Measurements from ENCODE around the gene CDK5RAP1.
A peak's percentile ranks its signal among the peaks of the same experiment; 100 is the strongest.

Gene CDK5RAP1

DNA sequence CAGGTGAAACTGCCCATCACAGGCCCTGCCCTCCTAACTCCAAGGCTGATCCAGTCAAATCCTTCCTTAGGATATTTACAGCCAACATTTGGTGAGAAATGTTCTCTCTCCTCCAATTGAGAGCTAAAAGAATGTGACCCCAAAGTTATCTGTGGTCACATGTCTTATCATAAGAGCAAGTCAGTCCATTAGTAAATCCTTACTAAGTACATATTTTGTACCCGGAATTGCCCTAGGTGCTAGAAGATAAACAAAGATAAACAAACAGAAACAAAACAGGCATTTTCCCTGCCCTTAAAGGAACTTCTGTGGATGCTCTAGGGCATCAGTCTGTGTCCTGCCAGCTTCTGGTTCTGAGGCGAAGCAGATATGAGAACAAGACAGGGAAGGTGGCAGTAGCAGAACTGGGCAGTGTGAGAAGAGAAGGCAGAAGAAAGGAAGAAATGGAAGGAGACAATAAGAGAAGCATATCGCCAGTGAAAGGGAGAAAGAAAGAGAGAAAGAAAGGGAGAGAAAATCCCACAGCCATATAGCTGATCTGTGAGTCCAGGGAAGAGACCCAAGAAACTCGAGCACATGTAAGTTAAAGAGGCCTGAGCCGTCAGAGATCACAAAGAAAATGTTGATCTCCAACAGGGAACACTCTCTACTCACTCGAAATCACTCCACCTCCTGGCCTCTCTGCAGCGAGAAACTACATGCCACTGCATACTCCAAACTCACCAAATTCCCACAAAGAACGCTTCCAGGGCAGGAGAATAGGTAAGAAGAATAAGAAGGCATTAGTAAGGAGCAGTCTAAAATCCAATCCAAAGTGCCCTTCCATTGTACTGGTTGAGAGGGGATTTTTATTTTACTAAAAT is 41.7 kb downstream of the CDK5RAP1 start:
- Histone ChIP-seq H3K36me3 (peaks cover 94% of the 10 kb centered on the region), H3K4me1 (0 out of 2 replicates have a peak, but pooled peaks cover 6% of the 10 kb centered on the region), H3K4me3 (no peak overlapping the region), H4K20me1 (no peaks in the 10 kb centered on the region), H3K9ac (no peak overlapping the region), H3K4me2 (no peak overlapping the region), H3K9me3 (no peaks in the 10 kb centered on the region), H3K27me3 (no peaks in the 10 kb centered on the region), H3K27ac (no peak overlapping the region)
- TF ChIP-seq Cebpa-rat (IDR thresholded peaks at IDR 0.05): no peak

DNA sequence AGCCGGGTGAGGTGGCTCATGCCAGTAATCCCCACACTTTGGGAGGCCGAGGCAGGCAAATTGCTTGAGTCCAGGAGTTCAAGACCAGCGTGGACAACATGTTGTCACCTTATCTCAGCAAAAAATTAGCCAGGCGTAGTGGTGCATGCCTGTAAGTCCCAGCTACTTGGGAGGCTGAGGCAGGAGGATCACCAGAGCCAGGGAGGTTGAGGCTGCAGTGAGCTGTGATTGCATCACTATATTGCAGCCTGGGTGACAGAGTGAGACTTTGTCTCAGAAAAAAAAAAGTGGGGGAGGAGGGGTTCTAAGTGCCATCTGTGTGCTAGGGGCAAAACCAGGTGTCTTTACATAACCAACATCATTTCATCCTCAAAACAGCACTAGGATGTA is 48.3 kb downstream of the CDK5RAP1 start:
- peaks cover 71% of the 10 kb centered on the region for H3K36me3 ChIP-seq
- no peaks in the 10 kb centered on the region for H4K20me1 ChIP-seq
- H3K4me3 ChIP-seq: no peak overlapping the region
- H3K27ac ChIP-seq: no peak overlapping the region
- no peaks in the 10 kb centered on the region for H3K9me3 ChIP-seq
- H3K4me1 ChIP-seq: peaks cover 15% of the 10 kb centered on the region; the same call in 1 of the 2 replicates
- H3K27me3 ChIP-seq: no peaks in the 10 kb centered on the region
- no peak overlapping the region for H3K4me2 ChIP-seq
- 0 out of 2 replicates have a peak, but pooled peaks have one; percentile 10 for TF ChIP-seq Cebpa-rat (IDR thresholded peaks at IDR 0.05)
- H3K9ac ChIP-seq: no peak overlapping the region

DNA sequence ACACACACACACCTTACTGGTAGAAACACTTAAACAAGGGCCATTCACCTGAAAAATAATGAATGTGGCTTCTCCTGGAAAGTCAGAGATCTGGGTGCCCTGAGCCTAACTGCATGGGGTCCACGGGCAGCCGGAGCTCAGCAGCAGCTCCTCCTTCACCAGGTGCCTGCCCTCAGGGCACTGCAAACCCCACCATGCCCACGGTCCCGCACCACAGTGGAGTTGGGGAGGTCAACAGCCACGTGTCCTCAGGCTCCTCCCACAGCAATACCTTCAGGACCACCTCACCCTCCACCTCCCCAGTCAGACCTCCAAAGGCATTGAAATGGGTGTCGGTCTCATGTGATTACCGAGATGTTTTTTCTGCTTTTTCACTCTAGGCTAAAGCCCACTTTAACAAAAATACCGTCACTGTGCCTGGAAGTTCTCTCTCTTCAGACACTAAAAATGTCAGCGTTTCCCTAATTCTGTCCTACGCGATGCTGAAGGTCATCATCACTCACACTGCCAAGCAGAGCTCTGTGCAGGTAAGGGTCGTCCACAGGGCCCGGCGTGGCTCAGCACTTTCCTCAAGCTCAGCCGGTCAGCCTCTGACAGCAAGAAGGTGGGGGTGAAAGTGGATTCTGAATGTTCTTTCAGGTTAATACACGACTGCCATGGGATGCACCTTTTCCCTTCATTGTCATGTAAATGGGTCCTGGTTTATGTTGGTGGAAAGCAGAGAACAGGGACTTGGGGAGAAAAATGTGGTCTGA is 48.9 kb downstream of the CDK5RAP1 start:
- no peak for TF ChIP-seq Cebpa-rat (IDR thresholded peaks at IDR 0.05)
- Histone ChIP-seq H3K9ac (no peak overlapping the region), H3K4me1 (peaks cover 15% of the 10 kb centered on the region; the same call in 1 of the 2 replicates), H3K36me3 (peaks cover 71% of the 10 kb centered on the region), H3K27me3 (no peaks in the 10 kb centered on the region), H3K4me2 (no peak overlapping the region), H3K9me3 (no peaks in the 10 kb centered on the region), H3K27ac (no peak overlapping the region), H3K4me3 (no peak overlapping the region), H4K20me1 (no peaks in the 10 kb centered on the region)

DNA sequence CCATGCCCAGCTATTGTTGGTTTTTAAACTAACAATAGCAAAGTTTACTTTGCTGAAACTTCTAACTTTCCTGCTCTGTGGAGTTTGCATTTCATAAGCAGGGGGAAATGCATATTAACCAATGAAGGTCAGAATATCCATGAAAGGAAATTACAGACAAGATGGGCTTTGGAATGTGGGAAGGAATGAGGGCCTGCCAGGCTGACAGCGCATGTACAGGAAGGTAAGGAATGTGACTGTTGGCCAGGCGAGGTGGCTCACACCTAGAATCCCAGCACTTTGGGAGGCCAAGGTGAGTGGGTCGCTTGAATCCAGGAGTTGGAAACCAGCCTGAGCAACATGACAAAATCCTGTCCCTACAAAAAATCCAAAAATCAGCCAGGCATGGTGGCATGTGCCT is 49.6 kb downstream of the CDK5RAP1 start:
- no peak overlapping the region for H3K4me3 ChIP-seq
- H3K27me3 ChIP-seq: no peaks in the 10 kb centered on the region
- no peaks in the 10 kb centered on the region for H3K9me3 ChIP-seq
- no peak overlapping the region for H3K27ac ChIP-seq
- H3K4me2 ChIP-seq: no peak overlapping the region
- no peaks in the 10 kb centered on the region for H4K20me1 ChIP-seq
- no peak for TF ChIP-seq Cebpa-rat (IDR thresholded peaks at IDR 0.05)
- peaks cover 15% of the 10 kb centered on the region; the same call in 1 of the 2 replicates for H3K4me1 ChIP-seq
- H3K36me3 ChIP-seq: peaks cover 65% of the 10 kb centered on the region
- no peak overlapping the region for H3K9ac ChIP-seq

DNA sequence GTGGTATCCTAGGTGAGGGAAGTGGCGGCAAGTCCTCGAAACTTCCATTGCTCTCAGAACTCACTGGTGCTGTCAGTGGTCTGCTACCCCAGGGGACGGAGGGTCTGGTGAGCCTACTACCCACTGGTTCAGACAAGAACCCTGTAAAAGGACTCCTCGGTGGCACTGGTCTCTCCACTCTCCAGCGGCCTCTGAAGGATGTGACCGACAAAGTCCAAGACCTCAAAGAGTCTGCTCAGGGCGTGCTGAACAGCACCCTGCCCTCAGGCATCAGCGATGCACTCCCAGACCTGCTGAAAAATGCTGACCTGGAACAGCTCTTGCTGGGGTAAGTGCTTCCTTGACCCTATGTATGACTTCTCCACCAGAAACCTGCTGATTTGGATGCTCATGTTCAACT is 51.8 kb downstream of the CDK5RAP1 start:
- Histone ChIP-seq H3K36me3 (peaks cover 46% of the 10 kb centered on the region), H3K27me3 (no peaks in the 10 kb centered on the region), H3K4me3 (no peak overlapping the region), H3K4me2 (no peak overlapping the region), H3K9ac (no peak overlapping the region), H3K9me3 (no peaks in the 10 kb centered on the region), H3K4me1 (peaks cover 20% of the 10 kb centered on the region), H4K20me1 (no peaks in the 10 kb centered on the region), H3K27ac (no peak overlapping the region)
- TF ChIP-seq Cebpa-rat (IDR thresholded peaks at IDR 0.05): no peak

DNA sequence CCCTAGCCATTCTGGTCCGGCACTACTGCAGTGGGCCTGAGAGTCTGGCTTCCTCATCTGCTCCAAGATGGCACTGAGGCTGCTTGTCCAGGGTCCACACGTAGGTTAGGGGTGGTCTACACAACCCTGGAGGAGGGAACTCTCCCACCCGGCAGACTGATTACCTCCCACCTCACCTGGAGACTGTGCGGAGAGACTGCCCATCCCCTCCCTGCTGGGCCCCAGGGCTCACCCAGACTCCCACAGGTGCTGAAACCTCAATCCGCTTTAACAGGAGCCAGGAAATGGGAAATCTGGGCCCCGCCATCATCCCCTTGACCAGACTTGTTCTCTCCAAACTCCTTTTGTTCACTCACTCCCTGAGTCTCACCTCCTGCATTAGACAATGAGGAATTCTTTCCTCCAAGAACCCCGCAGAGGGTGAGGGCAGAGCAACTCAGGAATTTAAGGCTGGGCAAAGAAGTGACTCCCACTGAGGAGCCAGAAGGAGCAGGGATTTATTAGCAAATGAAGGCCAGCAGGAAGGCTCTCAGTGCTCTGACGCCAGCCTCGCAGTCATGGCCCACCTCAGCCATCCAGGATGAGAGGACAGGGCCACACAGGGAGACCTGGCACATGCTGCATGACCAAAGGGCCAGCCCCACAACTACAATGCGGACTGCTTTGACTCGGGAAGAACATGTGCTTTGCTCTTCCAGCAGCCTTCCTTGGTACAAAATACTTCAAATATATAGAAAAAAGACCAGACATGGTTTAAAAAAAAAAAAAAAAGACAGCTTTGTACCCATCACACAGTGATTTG is 53.0 kb downstream of the CDK5RAP1 start:
- H3K36me3 ChIP-seq: peaks cover 42% of the 10 kb centered on the region
- no peak overlapping the region for H3K27ac ChIP-seq
- H3K9ac ChIP-seq: no peak overlapping the region
- H3K4me1 ChIP-seq: peaks cover 31% of the 10 kb centered on the region
- no peaks in the 10 kb centered on the region for H3K9me3 ChIP-seq
- H3K27me3 ChIP-seq: no peaks in the 10 kb centered on the region
- no peak overlapping the region for H3K4me3 ChIP-seq
- no peak for TF ChIP-seq Cebpa-rat (IDR thresholded peaks at IDR 0.05)
- no peak overlapping the region for H3K4me2 ChIP-seq
- no peaks in the 10 kb centered on the region for H4K20me1 ChIP-seq

DNA sequence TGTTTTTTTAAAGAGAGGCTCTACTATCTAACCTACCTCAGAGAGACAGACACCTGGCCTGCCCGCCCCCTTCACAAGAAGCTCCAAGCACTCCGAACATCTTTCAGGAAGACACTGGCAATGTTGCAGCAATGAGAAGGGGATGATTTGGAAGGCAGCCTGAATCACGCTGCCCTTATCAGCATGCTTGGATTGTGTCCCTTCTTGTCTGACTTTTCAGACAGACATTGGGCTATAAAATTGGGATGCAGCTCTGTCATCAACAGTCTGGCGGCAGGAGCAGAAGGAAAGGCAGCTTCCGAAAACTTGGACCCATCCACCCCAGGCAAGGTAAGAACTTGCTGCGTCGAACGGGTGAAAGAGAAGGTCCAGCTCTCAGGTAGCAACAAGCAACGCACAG is 56.0 kb downstream of the CDK5RAP1 start:
- Histone ChIP-seq H3K9me3 (no peaks in the 10 kb centered on the region), H3K4me3 (no peak overlapping the region), H3K4me2 (peak overlapping the region; percentile 76), H3K36me3 (peaks cover 26% of the 10 kb centered on the region), H3K9ac (no peak overlapping the region), H3K4me1 (peaks cover 45% of the 10 kb centered on the region), H3K27ac (no peak overlapping the region), H3K27me3 (no peaks in the 10 kb centered on the region), H4K20me1 (no peaks in the 10 kb centered on the region)
- no peak for TF ChIP-seq Cebpa-rat (IDR thresholded peaks at IDR 0.05)

DNA sequence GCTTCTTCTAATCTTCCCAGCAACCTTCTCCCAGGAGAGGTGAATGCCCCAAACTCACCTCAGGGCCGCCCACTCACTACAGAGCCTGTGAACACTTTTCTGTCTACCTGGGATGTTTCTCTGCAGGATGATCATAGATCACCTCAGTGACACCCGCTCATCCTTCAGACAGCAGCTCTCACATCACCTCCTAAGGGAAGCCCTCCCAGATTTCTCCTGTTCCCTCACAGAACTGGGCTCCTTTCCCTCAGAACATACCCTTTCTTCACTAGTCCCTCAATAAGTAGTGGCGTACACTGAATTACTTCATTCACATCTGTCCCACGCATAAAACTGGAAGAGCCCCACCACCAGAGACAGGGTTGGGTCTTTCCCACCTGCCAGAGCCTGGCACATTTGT is 57.8 kb downstream of the CDK5RAP1 start:
- Histone ChIP-seq H3K9me3 (no peaks in the 10 kb centered on the region), H3K9ac (no peak overlapping the region), H3K36me3 (peaks cover 10% of the 10 kb centered on the region; the same call in 1 of the 2 replicates), H4K20me1 (no peaks in the 10 kb centered on the region), H3K27ac (no peak overlapping the region), H3K4me3 (no peak overlapping the region), H3K27me3 (no peaks in the 10 kb centered on the region), H3K4me1 (peaks cover 64% of the 10 kb centered on the region), H3K4me2 (peak overlapping the region; percentile 76)
- TF ChIP-seq Cebpa-rat (IDR thresholded peaks at IDR 0.05): no peak

DNA sequence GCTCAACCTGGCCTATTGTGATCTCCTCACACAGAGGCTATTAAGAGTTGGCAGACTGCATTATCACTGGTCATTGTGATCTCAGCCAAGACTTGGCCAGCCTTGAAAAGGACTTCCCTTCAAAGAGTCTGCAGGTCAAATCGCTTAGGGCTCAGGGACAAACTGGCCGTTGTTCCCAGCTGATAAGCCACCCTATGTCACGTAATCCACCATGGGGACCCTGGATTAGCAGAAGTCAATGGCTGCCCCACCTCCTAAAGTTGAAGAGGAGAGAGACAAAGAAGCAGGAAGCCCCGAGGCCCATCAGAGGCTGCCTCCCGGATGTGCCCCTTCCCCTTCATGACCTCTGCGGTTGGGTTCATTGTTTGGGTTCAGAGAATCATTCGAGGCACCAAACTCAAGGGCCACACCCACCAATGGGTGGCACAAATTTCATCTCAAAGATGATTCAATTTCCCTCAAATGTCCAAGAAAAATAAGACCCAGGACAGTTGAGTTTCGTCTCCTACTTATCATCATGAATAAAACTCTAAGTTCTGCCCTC is 61.7 kb downstream of the CDK5RAP1 start:
- 0 out of 2 replicates have a peak overlapping the region, but pooled peaks have one; percentile 12 for H3K4me3 ChIP-seq
- peaks cover 79% of the 10 kb centered on the region for H3K4me1 ChIP-seq
- H3K27me3 ChIP-seq: no peaks in the 10 kb centered on the region
- peak overlapping the region; percentile 78 for H3K27ac ChIP-seq
- no peaks in the 10 kb centered on the region for H3K36me3 ChIP-seq
- H3K4me2 ChIP-seq: peak overlapping the region; percentile 90
- peak overlapping the region; percentile 28; the same call in 1 of the 2 replicates for H3K9ac ChIP-seq
- H4K20me1 ChIP-seq: no peaks in the 10 kb centered on the region
- H3K9me3 ChIP-seq: no peaks in the 10 kb centered on the region
- TF ChIP-seq Cebpa-rat (IDR thresholded peaks at IDR 0.05): no peak
